Stimulated activated CD8-positive, alpha-beta memory T cell treated with anti-CD3 and anti-CD28 coated beads, Interleukin-4, amount 100 ng/mL, for 4 hours (primary cell): ENCODE measurements around the gene ERI2.
"Not testable (repeated sequence)": the region's sequence is repeated elsewhere in the genome, so short reads cannot be mapped to it uniquely, and the experiment has no call there.

Source experiments
- DNase-seq, 2 donors: peaks; one replicate each; pipeline ENCODE4 v3.0.0-alpha.2; 2020; ENCODE audit warnings: low read depth in 2 of 2, low spot score in 1 of 2

The ERI2 gene

DNA sequence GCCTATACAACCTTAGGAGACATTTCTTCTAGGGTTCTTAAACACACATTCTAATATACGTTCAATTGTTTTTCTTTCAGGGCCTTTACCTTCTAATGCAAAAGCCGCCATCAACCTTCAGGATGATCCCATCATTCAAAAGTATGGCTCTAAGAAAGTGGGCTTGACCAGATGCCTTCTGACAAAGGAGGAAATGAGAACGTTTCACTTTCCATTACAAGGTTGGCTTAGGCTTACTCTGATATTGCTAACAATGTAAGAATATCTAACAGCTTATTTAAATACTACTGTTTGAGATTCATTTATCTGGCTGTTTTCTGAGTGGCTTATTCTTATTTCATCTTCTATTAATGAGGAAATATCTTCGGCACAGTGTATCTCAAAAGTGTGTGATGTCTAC, 15.4 kb upstream of the ERI2 start:
- DNase-seq = no peak

DNA sequence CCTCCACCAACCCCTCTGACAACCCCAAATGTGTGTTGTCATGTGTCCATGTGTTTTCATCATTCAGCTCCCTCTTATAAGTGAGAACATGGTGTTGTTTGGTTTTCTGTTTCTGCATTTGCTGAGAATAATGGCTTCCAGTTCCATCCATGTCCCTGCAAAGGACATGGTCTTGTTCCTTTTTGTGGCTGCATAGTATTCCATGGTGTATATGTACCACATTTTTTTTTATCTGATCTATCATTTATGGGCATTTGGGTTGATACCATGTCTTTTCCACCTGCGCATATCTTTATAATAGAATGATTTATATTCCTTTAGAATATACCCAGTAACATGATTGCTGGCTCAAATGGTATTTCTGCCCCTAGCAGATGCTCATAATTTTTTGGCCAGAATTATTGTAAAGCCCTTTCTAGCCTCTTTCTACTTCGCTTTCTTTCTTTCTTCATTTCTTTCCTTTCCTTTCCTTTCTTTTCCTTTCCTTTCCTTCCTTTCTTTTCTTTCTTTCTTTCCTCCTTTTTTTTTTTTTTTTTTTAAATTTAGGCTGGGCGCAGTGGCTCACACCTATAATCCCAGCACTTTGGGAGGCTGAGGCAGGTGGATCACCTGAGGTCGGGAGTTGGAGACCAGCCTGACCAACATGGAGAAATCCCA, 12.8 kb upstream of the ERI2 start:
- no peak for DNase-seq

DNA sequence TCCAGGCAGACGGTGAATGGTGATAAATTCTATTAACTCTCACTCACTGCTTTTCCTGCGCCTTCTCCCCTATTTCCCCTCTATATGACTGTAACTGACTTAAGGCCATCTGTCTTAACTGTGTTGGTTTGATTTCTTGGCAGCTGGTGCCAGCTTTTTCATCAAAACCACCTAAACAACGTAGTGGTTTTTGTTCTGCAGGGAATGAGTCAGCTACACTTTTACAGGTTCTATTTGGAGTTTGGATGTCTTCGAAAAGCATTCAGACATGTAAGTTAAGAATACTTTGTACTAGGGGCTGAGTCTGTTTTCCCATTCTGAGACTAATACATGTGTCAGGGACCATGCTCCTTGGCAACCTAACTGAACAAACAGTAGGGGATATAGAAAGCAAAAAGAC, 8.5 kb upstream of the ERI2 start:
- no peak for DNase-seq

DNA sequence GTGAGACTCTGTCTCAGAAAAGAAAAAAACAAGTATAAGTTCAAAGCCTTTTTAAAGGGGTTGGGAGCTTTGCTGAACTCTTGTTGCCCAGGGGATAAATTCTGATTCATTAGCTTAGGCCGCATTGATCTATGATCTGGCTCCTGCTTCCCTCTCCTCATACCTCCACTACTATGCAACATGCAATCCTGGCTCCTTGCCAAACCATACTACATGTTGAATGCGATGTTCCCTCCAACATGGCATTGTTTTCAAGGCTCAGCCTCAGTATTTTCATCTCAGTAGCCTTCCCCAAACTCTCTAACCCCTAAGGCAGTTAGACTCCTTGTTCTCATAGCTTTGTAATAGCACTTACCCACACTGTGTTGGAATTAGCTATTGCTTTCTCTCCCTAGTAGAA, 6.2 kb upstream of the ERI2 start:
- no peak for DNase-seq

DNA sequence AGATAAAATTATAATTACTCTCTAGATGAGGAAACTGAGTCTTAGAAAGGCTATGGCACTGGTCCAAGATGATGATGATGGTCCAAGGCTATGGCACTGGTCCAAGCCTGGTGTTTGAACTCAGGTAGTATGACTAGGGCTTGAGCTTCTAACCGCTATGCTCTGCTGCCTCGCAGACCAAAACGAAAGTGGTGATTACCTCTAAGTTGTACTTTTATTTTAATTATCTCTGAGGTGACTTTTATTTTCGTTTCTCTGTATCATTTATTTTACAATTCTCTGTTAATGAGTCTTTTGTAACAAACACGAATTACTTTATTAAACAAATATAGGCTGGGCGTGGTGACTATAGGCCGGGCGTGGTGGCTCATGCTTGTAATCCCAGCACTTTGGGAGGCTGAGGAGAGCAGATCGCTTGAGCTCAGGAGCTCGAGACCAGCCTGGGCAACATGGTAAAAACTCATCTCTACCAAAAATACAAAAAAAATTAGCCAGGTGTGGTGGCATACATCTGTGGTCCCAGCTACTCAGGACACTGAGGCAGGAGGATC, 5.7 kb upstream of the ERI2 start:
- no peak for DNase-seq

DNA sequence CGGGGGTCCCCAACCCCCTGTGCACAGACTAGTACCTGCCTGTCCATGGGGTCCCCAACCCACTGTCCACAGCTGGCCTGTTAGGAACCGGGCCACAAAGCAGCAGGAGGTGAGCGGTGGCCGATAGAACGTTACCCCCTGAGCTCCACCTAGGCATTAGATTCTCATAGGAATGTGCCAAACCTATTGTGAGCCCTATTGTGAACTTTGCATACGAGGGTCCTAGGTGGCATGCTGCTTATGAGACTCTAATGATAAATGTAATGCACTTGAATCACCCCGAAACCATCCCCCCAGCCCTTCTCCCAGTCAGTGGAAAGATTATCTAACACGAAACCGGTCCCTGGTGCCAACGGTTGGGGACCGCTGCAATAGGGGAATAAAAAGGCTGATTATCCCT, 1.6 kb upstream of the ERI2 start:
- DNase-seq = no peak

DNA sequence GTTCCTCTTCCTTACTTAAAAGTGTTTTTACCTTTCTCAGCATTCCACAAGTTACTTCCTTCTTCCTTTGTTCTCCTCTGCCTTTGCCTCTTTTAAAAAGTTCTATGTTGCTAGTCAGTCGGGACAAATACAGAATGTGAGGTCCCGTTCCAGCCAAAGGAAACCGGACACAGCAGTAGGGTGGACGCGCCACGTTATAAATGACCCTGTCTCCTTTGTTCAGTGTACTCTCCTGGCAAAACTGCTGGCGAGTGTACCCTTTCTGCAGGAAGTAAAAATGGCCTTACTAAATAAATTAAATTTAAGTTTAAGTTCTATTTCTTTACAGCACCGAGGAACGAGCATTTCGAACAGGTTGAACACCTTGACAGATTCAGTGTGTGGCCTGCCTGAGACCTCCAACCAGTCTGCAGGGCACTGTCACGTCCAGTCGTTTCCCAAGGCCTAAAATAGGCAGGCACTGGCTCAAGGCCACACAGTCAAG, 546 bp downstream of the ERI2 start:
- DNase-seq = not testable (repeated sequence)

DNA sequence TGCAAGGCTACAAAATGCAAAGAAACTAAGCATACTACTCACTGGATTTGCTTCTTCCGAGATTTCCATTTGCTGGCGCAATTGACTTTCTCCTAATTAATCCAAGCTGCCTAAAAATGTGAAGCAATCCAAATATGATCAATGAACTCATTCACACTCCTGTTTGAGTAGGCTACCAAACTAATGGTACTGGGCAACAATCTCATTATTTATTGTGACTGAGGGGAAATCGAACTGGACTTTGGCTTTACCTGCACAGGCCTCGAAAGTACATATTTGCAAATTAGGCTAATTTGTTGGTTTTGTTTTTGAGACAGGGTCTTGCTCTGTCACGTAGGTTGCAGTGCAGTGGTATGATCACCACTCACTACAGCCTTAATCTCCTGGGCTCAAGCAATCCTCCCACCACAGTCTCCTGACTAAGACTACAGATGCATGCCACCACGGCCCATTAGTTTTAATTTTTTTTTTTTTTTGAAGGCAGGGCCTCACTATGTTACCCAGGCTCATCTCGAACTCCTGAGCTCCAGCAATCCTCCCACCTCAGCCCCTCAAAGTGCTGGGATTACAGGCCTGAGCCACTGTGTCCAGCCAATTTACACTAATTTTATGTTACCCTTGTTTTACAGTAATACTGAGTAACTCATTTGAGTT, 2.6 kb downstream of the ERI2 start:
- DNase-seq = no peak

DNA sequence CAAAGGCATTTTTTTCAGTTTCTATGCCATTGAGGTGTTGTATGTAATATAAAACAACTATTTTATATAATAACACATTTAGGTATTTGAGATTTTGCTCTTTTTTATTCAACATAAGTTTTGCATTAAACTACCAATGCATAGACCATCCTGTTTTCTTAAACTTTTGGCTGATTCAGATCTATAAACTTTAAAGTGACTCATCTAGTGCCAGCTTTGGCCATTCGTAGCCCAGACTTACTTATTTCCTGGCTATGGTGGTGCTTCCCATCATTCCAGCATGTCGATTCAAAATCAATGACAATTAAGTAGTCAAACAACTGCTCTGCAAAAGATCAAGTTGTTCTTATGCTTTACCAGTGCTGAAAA, 3.1 kb downstream of the ERI2 start:
- DNase-seq = no peak

DNA sequence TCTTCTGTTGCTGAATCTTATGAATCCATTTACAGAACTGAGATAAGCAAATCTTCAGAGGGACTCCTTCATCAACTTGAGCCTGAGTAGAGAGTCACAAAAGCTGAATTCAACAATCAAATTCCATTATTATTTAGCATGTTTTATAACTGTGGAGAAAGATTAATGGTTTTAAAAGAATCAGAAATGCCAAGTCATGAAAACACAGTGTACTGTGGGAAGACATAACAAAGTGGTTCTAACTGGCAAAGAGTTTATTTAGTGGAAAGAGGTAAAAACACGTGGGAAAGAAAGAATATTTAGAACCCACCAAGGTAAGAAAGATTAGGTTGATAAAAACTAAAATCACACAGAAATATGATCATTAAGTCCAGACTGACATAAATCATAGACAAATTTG, 5.0 kb downstream of the ERI2 start:
- DNase-seq = no peak

DNA sequence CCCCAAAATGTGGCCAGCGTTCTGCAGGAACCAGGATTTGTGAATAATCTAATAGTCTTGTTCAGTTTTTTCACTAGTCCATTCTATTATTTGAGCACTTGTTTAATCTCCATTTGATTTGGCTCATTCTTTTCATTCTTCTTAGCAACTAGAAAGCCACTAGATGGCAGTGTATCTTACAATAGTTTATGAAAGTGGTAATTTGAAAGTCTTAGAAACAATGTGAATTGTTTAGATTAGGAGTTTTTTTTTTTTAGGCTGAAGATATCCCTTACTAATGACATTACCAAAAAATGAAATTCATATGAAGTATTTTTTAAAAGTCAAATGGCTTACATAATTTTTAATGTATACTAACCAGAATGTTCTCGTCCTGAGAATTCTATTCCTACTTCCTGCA, 6.7 kb downstream of the ERI2 start:
- DNase-seq = no peak

DNA sequence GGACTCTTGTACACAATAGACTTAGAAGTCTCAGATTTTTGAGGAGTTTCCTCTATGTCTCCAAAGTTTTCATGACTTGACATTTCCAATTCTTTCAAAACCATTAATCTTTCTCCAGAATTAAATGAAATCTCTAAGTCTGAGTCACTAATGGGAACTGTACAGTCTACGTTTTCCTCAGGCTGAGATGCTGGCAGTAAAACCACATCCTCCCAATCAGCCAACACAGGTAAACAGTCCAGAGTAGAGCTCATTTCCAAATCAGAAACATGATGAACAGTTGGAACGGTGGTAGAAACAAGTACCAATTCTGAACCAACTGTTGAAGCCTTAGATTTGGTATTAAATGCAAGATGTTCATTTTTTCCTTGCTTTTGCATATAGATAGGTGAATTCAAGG, 7.9 kb downstream of the ERI2 start:
- no peak for DNase-seq

DNA sequence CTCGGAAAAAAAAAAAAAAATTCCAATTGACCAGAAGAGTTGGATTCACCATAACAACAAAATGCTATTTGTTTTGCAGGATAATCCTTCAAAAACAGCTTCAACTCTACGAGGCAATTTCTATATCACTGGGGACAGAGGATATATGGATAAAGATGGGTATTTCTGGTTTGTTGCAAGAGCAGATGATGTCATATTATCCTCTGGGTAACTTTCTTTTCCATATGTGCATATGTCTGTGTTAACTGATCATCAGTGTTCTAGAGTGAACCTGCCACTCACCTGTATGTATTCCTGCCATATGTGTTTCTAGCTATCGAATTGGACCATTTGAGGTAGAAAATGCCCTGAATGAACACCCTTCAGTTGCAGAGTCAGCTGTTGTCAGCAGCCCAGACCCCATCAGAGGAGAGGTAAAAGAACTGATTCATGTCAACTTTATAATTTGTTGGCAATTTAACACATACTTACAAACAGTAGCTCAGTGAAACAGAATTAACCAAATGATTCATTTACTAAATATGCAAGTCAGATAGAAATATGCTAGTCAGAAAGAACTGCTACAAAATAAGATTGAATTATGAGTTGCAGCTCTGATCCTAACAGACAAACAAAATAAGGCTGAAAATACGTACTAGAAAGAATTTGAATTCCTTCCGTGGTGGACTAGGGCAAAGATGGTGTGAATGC, 14.2 kb downstream of the ERI2 start:
- DNase-seq = no peak

DNA sequence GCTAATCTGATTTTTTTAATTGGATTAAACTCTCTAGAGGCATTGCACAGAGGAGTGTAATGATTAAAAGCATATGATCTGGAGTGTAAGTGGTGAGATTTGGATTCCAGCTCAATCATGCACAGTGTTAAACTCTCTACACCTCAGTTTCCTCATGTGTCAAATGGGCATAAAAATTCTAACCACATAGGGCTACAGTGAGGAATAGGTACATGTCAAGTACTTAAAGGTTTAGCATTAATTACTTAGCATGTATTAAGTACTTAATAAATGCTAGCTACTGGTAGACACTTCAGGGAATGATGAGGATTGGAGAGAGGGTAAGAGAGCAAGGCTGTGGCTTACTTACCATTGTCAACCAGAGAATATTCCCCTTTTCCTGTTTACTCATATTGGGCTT, 17.1 kb downstream of the ERI2 start:
- DNase-seq = no peak

DNA sequence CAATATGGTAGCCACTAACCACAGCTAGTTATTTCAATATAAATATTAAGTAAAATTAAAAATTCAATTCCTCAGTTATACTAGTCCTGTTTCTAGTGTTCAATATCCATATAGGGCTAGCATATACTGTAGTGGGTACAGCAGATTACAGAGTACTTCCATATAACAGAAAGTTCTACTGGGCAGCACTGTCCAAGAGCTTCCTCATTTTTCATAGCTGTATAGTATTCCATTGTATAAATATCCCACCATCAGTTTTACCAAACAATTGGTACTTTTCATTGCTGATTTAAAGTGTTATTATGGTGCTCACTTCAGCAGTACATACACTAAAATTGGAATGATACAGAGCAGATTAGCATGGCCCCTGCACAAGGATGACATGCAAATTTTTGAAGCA, 22.1 kb downstream of the ERI2 start:
- no peak for DNase-seq

DNA sequence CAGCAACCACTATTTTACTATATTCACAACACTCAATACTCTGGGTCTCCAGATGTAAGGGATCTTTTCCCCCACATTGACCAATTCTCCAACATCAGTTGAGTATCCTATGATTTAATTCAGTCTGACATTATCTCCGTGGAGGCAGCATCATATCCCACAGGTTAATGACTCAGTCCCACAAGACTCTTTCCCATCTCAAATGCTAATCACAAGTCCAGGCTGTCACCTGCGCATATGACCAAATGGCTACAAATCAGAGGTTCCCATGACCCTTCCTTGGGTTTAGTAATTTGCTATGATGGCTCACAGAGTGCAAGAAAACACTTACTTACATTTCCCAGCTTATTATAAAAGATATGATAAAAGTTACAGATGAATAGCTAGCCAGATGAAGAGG, 23.8 kb downstream of the ERI2 start:
- no peak for DNase-seq

DNA sequence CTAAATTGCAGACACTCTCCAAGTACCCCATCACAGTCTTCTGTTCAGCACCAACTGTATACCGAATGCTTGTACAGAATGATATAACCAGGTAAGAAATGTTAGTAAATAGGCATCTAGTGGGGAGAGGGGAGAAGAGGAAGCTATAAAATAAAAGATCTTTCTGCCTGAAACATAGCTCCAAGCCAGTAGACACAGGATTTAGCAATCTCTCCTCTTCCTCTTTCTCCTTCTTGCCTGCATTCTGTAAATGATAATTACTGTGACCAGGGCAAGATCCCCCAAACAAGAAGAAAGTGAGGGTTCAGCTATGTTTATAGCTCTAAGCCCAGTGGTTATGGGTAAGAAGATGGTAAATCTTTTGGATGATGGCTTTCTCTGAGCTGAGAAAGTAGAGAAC, 24.6 kb downstream of the ERI2 start:
- no peak for DNase-seq

DNA sequence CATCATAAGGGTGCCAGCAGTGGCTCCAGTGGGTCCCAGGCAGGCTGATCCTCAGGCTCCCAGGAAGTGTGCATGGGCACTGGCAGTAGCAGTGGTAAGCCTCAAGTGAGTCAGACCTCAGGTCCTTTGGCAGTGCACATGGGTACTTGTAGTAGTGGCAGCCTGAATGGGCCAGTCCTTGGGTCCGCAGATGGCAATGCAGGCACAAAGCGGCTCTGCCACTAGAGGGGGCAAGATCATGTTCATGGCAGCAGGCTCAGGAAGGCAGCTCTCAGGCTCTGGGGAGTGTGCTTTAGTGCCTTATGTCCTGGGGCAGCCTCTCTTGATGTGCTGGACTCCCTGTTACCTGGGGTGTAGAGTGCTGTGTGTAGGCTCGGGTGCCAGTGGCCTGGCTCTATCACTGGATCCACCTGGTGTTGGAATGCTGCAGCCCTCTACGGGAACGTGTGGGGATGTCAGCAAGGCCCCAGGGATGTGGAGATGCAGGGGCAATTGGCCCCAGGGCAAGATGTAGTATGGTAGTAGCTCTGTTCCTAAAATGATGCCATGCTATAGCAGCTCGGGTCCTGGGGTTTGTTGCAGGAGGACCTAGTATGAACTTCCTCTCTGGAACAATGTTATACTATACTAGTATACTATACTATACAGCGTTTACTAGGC, 31.4 kb downstream of the ERI2 start:
- DNase-seq = no peak

DNA sequence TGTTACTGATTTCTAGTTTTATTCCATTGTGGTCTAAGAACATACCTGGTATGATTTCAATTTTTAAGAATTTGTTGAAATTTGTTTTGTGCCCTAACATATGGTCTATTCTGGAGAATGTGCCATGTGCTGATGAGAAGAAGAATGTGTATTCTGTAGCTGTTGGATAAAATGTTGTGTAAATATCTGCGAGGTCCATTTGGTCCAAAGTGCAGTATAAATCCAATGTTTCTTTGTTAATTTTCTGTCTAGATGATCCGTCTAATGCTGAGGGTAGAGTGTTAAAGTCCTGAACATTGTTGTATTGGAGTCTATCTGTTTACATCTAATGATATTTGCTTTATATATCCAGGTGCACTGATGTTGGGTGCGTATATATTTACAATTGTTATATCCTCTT, 32.6 kb downstream of the ERI2 start:
- DNase-seq = no peak

DNA sequence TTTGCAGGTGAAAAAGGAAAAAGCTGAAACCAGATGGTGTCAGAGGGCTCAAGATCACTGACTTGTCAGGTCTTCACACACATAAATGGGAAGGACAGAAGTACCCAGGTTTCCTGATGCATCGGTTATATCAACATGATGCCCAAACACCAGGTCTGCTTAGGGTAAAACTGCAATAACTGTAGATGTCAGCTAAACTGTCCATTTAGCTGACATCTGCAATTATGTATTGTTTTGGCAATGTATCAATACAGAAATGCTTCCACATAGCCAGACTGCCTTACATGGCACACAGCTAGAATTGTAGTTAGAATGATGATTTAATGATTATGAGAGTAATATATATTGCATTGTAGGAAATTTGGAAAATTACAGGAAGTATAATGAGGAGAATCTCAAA, 37.5 kb downstream of the ERI2 start:
- DNase-seq = no peak

DNA sequence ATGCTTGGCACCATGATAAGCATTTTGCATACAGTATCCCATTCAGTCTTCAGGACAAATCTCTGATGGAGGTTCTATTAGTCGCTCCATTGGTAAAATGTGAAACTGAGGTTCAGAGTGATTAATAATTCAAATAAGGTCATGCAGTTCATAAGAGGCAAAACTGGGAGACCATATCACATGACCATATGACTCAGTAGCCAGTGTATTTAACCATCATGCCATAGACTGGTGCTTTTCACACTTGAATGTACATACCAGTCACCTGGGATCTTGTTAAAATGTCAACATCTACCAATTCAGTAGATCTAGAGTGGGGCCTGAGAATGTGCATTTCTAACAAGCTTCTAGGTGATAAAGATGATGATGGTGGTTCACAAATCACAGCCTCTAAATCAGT, 38.2 kb downstream of the ERI2 start:
- DNase-seq = no peak

DNA sequence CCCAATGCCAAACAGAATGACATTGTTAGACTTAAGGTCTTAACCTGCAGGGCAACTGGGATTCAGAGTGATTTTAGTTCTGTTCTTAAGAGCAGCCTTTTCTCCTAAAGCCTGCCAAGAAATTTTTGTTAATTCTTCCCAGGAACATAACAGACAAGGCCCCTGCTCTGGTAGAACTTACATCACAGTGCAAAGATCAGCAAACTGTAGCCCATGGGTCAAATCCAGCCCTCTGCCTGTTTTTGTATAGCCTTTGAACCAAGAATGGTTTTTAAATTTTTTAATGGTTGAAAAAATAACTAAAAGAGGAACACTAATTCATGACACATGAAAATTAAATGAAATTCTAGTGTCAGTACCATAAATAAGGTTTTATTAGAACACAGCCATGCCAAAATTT, 38.7 kb downstream of the ERI2 start:
- no peak for DNase-seq
